DOHH2 (cell line): ENCODE data around the gene CHST13.

Experiments
- EZH2phosphoT487 ChIP-seq: fragments of 200-600 bp; sonication (generic); IDR thresholded peaks from 2 replicates; pipeline ENCODE4 v1.6.1; 2017; ENCODE audit warnings: borderline replicate concordance, mild to moderate bottlenecking, antibody characterized with exemption, low read length, moderate library complexity, mixed read lengths
- TF ChIP-seq, protein P1 (sequence below): fragments of 200-600 bp; sonication (generic); IDR thresholded peaks from one replicate; pipeline ENCODE4 v1.5.1; 2014; ENCODE audit warnings: antibody characterized with exemption, mild to moderate bottlenecking, low read depth, low read length; ENCODE audit not compliant: poor library complexity, severe bottlenecking

DNA sequence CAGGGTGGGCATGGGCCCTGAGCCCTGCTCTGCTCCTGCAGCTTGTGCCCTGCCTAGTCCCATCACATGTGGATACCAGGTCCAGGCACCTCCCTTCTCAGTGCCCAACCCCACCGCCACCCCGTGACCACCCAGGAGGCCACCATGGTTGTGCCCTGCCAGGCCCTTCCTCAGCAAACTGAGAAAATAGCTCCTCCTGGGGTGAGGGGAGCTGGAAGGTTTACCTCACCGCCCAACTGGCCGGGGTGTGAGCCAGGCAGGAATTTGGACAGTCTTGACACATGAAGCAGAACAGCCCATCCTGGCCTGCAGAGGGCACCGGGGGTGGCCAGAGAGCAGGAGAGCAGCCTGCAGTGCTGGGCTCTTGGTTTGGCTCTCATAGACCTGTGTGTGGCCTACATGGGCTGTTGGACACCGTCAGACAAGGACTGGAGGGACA lies 46.2 kb downstream of the CHST13 start:
- TF ChIP-seq, protein P1, sequence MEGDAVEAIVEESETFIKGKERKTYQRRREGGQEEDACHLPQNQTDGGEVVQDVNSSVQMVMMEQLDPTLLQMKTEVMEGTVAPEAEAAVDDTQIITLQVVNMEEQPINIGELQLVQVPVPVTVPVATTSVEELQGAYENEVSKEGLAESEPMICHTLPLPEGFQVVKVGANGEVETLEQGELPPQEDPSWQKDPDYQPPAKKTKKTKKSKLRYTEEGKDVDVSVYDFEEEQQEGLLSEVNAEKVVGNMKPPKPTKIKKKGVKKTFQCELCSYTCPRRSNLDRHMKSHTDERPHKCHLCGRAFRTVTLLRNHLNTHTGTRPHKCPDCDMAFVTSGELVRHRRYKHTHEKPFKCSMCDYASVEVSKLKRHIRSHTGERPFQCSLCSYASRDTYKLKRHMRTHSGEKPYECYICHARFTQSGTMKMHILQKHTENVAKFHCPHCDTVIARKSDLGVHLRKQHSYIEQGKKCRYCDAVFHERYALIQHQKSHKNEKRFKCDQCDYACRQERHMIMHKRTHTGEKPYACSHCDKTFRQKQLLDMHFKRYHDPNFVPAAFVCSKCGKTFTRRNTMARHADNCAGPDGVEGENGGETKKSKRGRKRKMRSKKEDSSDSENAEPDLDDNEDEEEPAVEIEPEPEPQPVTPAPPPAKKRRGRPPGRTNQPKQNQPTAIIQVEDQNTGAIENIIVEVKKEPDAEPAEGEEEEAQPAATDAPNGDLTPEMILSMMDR: no peak
- no peak for TF ChIP-seq EZH2phosphoT487
